Stimulated activated naive B cell treated with anti-CD40 and anti-IgM and Interleukin-4, amounts not matched to agents 10 μg/mL and 1 μg/mL and 100 μg/mL, for 72 hours (primary cell): ENCODE results near the gene CALD1.
"Not testable (repeated sequence)": the region's sequence is repeated elsewhere in the genome, so short reads cannot be mapped to it uniquely, and the experiment has no call there.

Source experiments
- ATAC-seq, 2 donors: fragments of 150-1000 bp; cut with Tn5 transposase; replicated peaks; 2 replicates each; pipeline ENCODE4 v1.10.0; 2021; ENCODE audit warnings: moderate library complexity in 1 of 2
- DNase-seq: peaks from one replicate; pipeline ENCODE4 v3.0.0; 2021
- H3K27ac Mint-ChIP-seq: one replicate; pipeline ENCODE4 v1.8.0; 2022; ENCODE audit warnings: mild to moderate bottlenecking, mixed read lengths
- H3K27me3 Mint-ChIP-seq, 2 donors: one replicate each; pipeline ENCODE4 v1.8.0; 2022; ENCODE audit warnings: mixed read lengths in 2 of 2
- H3K36me3 Mint-ChIP-seq, 2 donors: one replicate each; pipeline ENCODE4 v1.8.0; 2022; ENCODE audit warnings: mixed read lengths in 2 of 2, mild to moderate bottlenecking in 1 of 2
- H3K4me1 Mint-ChIP-seq, 2 donors: one replicate each; pipeline ENCODE4 v1.8.0; 2022; ENCODE audit warnings: mixed read lengths in 2 of 2, mild to moderate bottlenecking in 1 of 2
- H3K4me3 Mint-ChIP-seq, 2 donors: one replicate each; pipeline ENCODE4 v1.8.0; 2022; ENCODE audit warnings: mild to moderate bottlenecking in 2 of 2, mixed read lengths in 2 of 2, moderate library complexity in 1 of 2
- H3K9me3 Mint-ChIP-seq, 2 donors: one replicate each; pipeline ENCODE4 v1.8.0; 2022; ENCODE audit warnings: mixed read lengths in 2 of 2, mild to moderate bottlenecking in 1 of 2

Gene CALD1

GRCh38 chr7:134959810-134960209 lies 180.4 kb downstream of the CALD1 start:
- no peak overlapping the region for H3K4me3 Mint-ChIP-seq
- H3K9me3 Mint-ChIP-seq: no peaks in the 10 kb centered on the region
- no peaks in the 10 kb centered on the region for H3K36me3 Mint-ChIP-seq

DNA sequence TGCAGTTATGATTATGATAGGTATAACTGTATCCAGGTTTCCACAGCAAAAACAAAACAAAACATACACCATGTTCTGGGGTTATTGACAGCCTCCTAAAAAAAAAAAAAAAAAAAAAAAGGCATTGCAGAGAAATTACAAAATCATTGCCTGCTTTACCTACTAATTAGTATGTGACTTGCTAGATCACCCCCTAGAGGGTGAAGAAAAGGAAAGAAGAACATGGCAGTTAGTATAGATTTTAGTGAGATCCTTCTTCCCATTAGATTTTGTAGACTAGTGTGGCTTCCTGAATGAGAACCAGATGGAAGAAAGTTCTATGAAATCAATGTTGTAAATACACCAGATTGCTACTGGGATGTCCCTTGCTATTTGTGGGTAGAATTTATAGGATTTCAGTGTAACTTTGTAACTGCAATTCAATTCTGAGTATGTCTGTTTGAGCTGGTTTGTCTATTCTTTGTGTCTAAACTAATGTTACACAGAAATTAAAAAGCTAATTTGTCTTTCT lies 182.9 kb downstream of the CALD1 start:
- ATAC-seq (no peak), DNase-seq (no peak)
- Mint-ChIP-seq H3K4me3 (no peak overlapping the region), H3K27me3 (peaks cover 7 to 23% of the 10 kb centered on the region in 2 donors), H3K4me1 (no peaks in the 10 kb centered on the region), H3K27ac (no peak overlapping the region), H3K36me3 (no peaks in the 10 kb centered on the region), H3K9me3 (no peaks in the 10 kb centered on the region)

More at GRCh38 chr7:134959810-134960209, 180.4 kb downstream of the CALD1 start:
- ATAC-seq (no peak), DNase-seq (no peak)
- H3K4me1 Mint-ChIP-seq: peaks cover 0 to 1% of the 10 kb centered on the region in 2 donors
- peaks cover 7 to 22% of the 10 kb centered on the region in 2 donors for H3K27me3 Mint-ChIP-seq
- no peak overlapping the region for H3K27ac Mint-ChIP-seq

DNA sequence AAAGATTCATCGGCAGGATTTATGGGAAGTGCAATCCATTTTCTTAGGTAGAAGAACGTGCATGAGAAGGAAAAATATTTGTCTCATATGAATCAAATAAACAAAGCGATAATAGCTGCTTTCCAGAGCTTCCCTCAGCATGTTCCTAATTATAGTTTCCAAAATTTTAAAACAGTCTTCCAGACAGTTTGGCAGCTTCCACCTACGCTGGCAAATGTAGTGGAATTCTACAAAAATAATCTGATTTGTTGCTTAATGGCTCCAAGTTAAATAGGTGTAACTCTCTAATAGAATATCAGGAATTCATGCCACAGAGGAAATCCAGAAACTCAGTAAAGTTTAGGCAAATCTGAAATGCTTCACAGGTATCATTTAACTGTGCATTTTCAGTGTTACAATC lies 183.6 kb downstream of the CALD1 start:
- no peak overlapping the region for H3K4me3 Mint-ChIP-seq
- H3K9me3 Mint-ChIP-seq: no peaks in the 10 kb centered on the region
- H3K4me1 Mint-ChIP-seq: no peaks in the 10 kb centered on the region
- H3K27ac Mint-ChIP-seq: no peak overlapping the region
- ATAC-seq (no peak), DNase-seq (no peak)
- peaks cover 10 to 27% of the 10 kb centered on the region in 2 donors for H3K27me3 Mint-ChIP-seq
- no peaks in the 10 kb centered on the region for H3K36me3 Mint-ChIP-seq

GRCh38 chr7:134966691-134967090 lies 187.3 kb downstream of the CALD1 start:
- no peak overlapping the region for H3K27ac Mint-ChIP-seq
- no peaks in the 10 kb centered on the region for H3K36me3 Mint-ChIP-seq
- ATAC-seq: no peak
- no peaks in the 10 kb centered on the region for H3K9me3 Mint-ChIP-seq
- no peak overlapping the region for H3K4me3 Mint-ChIP-seq
- DNase-seq: no peak
- H3K4me1 Mint-ChIP-seq: no peaks in the 10 kb centered on the region
- H3K27me3 Mint-ChIP-seq: peaks cover 10 to 27% of the 10 kb centered on the region in 2 donors

DNA sequence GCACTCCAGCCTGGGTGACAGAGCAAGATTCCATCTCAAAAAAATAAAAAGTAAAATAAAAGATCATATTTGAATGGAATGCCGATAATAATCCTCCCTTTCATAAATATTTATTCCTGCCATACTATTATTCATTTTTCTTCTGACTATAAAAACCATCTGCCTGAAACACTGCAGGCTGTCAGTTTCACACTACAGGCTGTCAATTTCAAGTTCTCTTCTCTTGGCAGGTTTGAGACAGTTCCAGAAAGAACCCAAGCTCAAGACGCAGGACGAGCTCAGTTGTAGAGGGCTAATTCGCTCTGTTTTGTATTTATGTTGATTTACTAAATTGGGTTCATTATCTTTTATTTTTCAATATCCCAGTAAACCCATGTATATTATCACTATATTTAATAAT lies 188.7 kb downstream of the CALD1 start:
- no peak overlapping the region for H3K27ac Mint-ChIP-seq
- peaks cover 10 to 23% of the 10 kb centered on the region in 2 donors for H3K27me3 Mint-ChIP-seq
- no peak for DNase-seq
- H3K9me3 Mint-ChIP-seq: no peaks in the 10 kb centered on the region
- no peak overlapping the region for H3K4me3 Mint-ChIP-seq
- H3K4me1 Mint-ChIP-seq: no peaks in the 10 kb centered on the region
- ATAC-seq: no peak
- no peaks in the 10 kb centered on the region for H3K36me3 Mint-ChIP-seq

GRCh38 chr7:134981645-134982044 lies 202.2 kb downstream of the CALD1 start:
- ATAC-seq, H3K36me3 Mint-ChIP-seq: not testable (repeated sequence)

GRCh38 chr7:134985894-134986362 lies 206.5 kb downstream of the CALD1 start:
- Mint-ChIP-seq H3K9me3 (peaks cover 0 to 1% of the 10 kb centered on the region in 2 donors), H3K4me1 (peaks cover 11 to 13% of the 10 kb centered on the region in 2 donors), H3K27ac (peak overlapping the region; percentile 99), H3K36me3 (peaks cover 11 to 15% of the 10 kb centered on the region in 2 donors), H3K27me3 (no peaks in the 10 kb centered on the region), H3K4me3 (peak overlapping the region; percentile 98 to 100)
- DNase-seq: no peak
- ATAC-seq: peak; percentile 71 to 74

More at GRCh38 chr7:134981645-134982044, 202.2 kb downstream of the CALD1 start:
- H3K27ac Mint-ChIP-seq, H3K4me3 Mint-ChIP-seq, DNase-seq, H3K9me3 Mint-ChIP-seq, H3K4me1 Mint-ChIP-seq: not testable (repeated sequence)
- H3K27me3 Mint-ChIP-seq: peaks cover 13% of the 10 kb centered on the region in 2 donors

DNA sequence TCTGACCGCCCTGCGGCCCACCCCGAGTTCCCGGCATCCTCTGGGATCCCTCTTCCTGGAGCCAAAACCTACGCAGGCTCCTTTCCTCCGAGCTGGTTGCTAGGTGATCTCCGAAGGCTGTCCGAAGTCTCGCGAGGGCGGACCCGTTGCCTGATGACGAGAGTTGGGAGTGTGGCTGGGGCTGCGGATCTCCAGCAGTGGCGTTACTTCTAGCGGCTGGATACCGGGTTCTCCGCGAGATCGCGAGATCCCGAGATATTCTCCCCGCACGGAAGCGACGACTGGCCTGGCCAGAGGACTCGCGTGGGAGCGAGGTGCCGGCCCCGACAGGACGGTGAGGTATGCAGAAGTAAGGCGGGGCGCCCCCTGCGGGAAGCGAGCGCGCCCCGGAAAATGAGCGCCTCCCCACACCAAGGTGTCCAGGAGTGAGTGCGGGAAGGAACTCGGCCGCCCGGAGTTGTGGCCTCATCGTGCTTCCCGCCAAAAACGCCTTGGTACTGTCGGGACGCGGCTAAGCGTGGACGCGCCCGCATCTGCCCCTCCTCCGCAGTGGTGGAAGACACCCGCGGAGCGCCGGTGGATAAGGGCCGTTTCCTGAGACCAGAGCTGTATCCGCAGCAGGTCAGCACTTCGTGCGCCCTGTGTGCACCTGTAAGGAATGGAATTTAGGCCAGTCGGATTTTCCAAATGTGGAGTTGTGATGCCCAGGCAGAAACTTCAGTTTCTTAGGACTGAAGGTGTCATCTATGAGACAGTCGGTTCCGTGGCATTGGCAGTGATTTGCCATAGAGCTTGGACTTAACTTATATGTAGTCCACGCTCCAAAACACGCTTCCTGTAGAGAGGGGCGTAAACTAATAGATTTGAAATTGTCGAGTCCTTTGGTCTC lies 207.2 kb downstream of the CALD1 start, which contains the start of gene AGBL3:
AGBL3 (plus strand) TSS at position 146 of the 889 bp plus-strand sequence. CDS start 1,426 bp downstream, outside the sequence.
- peak within 1 kb of the TSS; percentile 98 to 100 for H3K4me3 Mint-ChIP-seq
- H3K27me3 Mint-ChIP-seq: no peaks in the 10 kb centered on the region
- DNase-seq (peak; percentile 96), ATAC-seq (peak; percentile 96 to 97)
- H3K9me3 Mint-ChIP-seq: no peaks in the 10 kb centered on the region
- H3K36me3 Mint-ChIP-seq: peaks cover 16 to 20% of the 10 kb centered on the region in 2 donors
- H3K4me1 Mint-ChIP-seq: peaks cover 17 to 20% of the 10 kb centered on the region in 2 donors
- peak within 1 kb of the TSS; percentile 99 for H3K27ac Mint-ChIP-seq

- H3K27ac Mint-ChIP-seq: no peak overlapping the region
- no peaks in the 10 kb centered on the region for H3K9me3 Mint-ChIP-seq
Measured at GRCh38 chr7:134988161-134988560, 208.7 kb downstream of the CALD1 start.

DNA sequence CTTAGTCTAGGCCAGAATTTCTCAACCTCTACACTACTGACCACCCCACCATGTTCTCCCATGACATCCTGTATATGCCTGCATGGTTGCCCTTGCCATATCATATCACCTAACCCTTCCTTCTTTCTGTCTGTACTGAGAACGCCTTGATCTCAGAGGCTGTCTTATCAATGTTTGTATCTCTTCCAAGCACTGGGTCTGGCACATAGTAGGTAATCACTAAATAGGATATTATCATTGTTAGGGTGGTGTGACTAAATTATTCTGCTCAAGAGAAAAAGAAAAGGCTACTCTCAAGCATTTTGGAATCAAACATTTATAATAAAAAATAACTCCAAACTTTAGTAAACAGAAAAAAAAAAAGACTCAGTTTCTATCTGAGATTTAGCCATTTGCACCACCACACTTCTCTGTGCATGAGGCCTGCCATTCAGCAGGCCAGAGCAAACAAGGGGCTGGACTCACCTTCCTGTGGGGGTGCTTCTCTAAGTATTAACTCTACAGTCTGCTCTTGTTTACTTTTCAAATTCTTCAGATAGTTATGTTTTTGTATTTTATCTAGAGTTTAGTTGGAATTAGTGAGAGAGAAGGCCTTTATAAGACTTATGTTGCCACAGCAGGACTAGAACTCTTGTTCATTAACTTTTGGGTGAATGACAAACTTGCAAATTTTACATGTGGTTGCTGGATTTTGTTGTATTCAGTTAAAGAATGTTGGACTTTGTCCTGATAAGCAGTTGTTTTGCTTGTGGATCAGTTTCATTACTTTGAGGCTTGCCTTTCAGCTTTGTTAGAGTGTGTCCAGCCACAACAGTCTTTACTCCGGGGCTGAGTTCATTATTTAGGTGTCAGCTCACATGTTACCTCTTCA lies 212.3 kb downstream of the CALD1 start:
- no peak overlapping the region for H3K4me3 Mint-ChIP-seq
- peaks cover 30 to 50% of the 10 kb centered on the region in 2 donors for H3K36me3 Mint-ChIP-seq
- DNase-seq (no peak), ATAC-seq (no peak)
- H3K27ac Mint-ChIP-seq: no peak overlapping the region
- H3K9me3 Mint-ChIP-seq: no peaks in the 10 kb centered on the region
- no peaks in the 10 kb centered on the region for H3K27me3 Mint-ChIP-seq
- peaks cover 34 to 50% of the 10 kb centered on the region in 2 donors for H3K4me1 Mint-ChIP-seq

More at GRCh38 chr7:134988161-134988560, 208.7 kb downstream of the CALD1 start:
- H3K4me3 Mint-ChIP-seq: peak overlapping the region in 1 of 2 donors; percentile 30
- peaks cover 16 to 26% of the 10 kb centered on the region in 2 donors for H3K36me3 Mint-ChIP-seq
- DNase-seq (no peak), ATAC-seq (no peak)
- H3K27me3 Mint-ChIP-seq: no peaks in the 10 kb centered on the region
- H3K4me1 Mint-ChIP-seq: peaks cover 24 to 32% of the 10 kb centered on the region in 2 donors

GRCh38 chr7:134992626-134993179 lies 213.3 kb downstream of the CALD1 start:
- DNase-seq (peak; percentile 58), ATAC-seq (peak; percentile 95)
- Mint-ChIP-seq H3K4me1 (peaks cover 34 to 50% of the 10 kb centered on the region in 2 donors), H3K27me3 (no peaks in the 10 kb centered on the region), H3K4me3 (no peak overlapping the region), H3K36me3 (peaks cover 30 to 53% of the 10 kb centered on the region in 2 donors), H3K9me3 (no peaks in the 10 kb centered on the region), H3K27ac (peak overlapping the region; percentile 80)

DNA sequence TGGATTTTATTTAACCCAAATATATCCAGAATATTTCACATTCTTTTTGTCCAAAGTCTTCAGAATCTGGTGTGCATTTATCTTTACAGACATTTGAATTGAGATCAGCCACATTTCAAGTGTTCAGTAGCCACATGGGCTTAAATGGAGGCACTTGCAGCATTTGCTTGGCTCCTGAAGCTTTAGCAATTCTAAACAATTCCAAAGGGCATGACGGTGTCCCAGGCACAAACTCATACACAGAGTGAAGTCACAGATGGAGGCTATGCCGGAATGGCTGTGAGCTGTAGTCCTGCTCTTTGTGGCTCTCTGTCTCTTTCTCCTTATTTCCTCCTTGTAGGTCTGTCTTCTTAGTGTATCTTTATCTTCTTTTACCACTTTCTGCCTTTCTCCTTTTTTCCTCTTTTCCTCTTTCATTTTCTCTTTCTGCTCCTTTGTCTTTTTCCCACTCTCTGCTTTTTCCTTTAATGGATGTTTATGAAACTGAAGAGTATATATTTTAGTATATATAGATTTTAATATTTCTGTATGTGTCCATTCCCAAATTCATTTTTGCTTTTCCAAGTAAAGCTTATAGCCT lies 214.5 kb downstream of the CALD1 start:
- DNase-seq: no peak
- Mint-ChIP-seq H3K9me3 (no peaks in the 10 kb centered on the region), H3K36me3 (peaks cover 32 to 58% of the 10 kb centered on the region in 2 donors), H3K27ac (peak overlapping the region; percentile 15), H3K4me3 (no peak overlapping the region), H3K4me1 (peaks cover 32 to 50% of the 10 kb centered on the region in 2 donors), H3K27me3 (no peaks in the 10 kb centered on the region)
- no peak for ATAC-seq
